PFSK-1 (cell line): ENCODE measurements around the gene LMOD1.

Experiments
- POLR2AphosphoS5 ChIP-seq: IDR thresholded peaks from 2 replicates; pipeline ENCODE4 v1.6.1; 2012; ENCODE audit warnings: low read depth, mild to moderate bottlenecking, control low read depth, low read length, moderate library complexity
- TAF1 ChIP-seq: IDR thresholded peaks from 2 replicates; pipeline ENCODE4 v1.6.1; 2012; ENCODE audit warnings: low read length, control low read depth, borderline replicate concordance; ENCODE audit not compliant: insufficient read depth

DNA sequence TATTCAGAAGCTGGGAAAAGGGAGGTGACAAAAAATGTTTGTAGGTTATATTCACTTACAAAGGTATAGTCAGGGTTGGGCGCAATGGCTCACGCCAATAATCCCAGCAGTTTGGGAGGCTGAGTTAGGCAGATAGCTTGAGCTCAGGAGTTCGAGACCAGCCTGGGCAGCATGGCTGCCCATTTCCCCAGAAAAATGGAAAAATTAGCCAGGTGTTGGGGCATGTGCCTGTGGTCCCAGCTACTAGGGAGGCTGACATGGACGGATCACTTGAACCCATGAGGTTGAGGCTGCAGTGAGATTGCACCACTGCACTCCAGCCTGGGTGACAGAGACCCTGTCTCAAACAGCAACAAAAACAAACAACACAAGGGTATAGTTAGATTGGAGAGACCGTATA is 12.0 kb upstream of the LMOD1 start:
- no peak for TF ChIP-seq TAF1
- TF ChIP-seq POLR2AphosphoS5 = no peak
